Mesothelial cell of epicardium (in vitro differentiated cells): ENCODE results near the gene DUXA. TPM values are rescaled to one million over a fixed set of nuclear protein-coding genes. Genes with fewer than 3 reads are reported as not detected.
A peak's percentile ranks its signal among the peaks of the same experiment; 100 is the strongest.

Experiments used
- DNase-seq, 2 experiments: peaks; one replicate each; pipeline ENCODE4 v3.0.0; 2021; ENCODE audit warnings: low spot score in 2 of 2; ENCODE audit not compliant: unreplicated experiment in 2 of 2
- H3K27ac Mint-ChIP-seq: 2 replicates; pipeline ENCODE4 v1.8.0; 2021; ENCODE audit warnings: mixed read lengths
- H3K27me3 Mint-ChIP-seq: 2 replicates; pipeline ENCODE4 v1.8.0; 2021; ENCODE audit warnings: low read depth, mixed read lengths
- H3K36me3 Mint-ChIP-seq: 2 replicates; pipeline ENCODE4 v1.8.0; 2021; ENCODE audit warnings: mixed read lengths
- H3K4me1 Mint-ChIP-seq: 2 replicates; pipeline ENCODE4 v1.8.0; 2021; ENCODE audit warnings: mixed read lengths
- H3K4me3 Mint-ChIP-seq: 2 replicates; pipeline ENCODE4 v1.8.0; 2021; ENCODE audit warnings: mild to moderate bottlenecking, moderate library complexity, mixed read lengths
- H3K9me3 Mint-ChIP-seq: 2 replicates; pipeline ENCODE4 v1.8.0; 2021; ENCODE audit warnings: mixed read lengths
- total RNA-seq: library from RNA; stranded (reverse); gene quantifications from 3 replicates; pipeline ENCODE4 v1.2.1, GENCODE V29; 2021
- TF ChIP-seq, protein P1 (sequence below): fragments of 200-600 bp; sonication (generic); IDR thresholded peaks from one replicate; pipeline ENCODE4 v1.5.0; 2021; ENCODE audit warnings: antibody characterized with exemption; ENCODE audit not compliant: unreplicated experiment

The DUXA gene
- total RNA-seq, 1 donor from 2014 or later: not detected

DNA sequence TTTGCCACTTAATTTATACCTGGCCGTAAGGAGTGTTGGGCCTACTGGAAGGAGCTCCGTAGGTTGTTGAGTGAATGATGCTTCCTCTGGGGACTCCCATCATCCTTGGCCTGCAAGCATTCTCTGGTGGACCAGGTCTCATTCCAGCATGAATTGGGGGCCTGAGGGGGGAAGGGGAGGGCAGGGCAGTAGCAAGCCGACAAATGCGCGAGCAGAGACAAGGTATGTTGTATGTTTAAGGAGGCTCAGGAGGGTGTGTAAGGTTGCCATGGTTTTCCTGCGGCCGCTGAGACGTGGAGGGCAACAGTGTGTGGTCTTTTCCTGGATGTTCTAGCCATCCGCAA, 24.8 kb upstream of the DUXA start:
- peaks cover 23% of the 10 kb centered on the region for H3K4me1 Mint-ChIP-seq
- peaks cover 57% of the 10 kb centered on the region for H3K36me3 Mint-ChIP-seq
- peaks cover 3% of the 10 kb centered on the region for H3K27me3 Mint-ChIP-seq
- peak overlapping the region; percentile 91 for H3K27ac Mint-ChIP-seq
- no peak for DNase-seq
- H3K9me3 Mint-ChIP-seq: peaks cover 22% of the 10 kb centered on the region
- peak overlapping the region; percentile 95 for H3K4me3 Mint-ChIP-seq
- TF ChIP-seq, protein P1, sequence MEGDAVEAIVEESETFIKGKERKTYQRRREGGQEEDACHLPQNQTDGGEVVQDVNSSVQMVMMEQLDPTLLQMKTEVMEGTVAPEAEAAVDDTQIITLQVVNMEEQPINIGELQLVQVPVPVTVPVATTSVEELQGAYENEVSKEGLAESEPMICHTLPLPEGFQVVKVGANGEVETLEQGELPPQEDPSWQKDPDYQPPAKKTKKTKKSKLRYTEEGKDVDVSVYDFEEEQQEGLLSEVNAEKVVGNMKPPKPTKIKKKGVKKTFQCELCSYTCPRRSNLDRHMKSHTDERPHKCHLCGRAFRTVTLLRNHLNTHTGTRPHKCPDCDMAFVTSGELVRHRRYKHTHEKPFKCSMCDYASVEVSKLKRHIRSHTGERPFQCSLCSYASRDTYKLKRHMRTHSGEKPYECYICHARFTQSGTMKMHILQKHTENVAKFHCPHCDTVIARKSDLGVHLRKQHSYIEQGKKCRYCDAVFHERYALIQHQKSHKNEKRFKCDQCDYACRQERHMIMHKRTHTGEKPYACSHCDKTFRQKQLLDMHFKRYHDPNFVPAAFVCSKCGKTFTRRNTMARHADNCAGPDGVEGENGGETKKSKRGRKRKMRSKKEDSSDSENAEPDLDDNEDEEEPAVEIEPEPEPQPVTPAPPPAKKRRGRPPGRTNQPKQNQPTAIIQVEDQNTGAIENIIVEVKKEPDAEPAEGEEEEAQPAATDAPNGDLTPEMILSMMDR: no peak

DNA sequence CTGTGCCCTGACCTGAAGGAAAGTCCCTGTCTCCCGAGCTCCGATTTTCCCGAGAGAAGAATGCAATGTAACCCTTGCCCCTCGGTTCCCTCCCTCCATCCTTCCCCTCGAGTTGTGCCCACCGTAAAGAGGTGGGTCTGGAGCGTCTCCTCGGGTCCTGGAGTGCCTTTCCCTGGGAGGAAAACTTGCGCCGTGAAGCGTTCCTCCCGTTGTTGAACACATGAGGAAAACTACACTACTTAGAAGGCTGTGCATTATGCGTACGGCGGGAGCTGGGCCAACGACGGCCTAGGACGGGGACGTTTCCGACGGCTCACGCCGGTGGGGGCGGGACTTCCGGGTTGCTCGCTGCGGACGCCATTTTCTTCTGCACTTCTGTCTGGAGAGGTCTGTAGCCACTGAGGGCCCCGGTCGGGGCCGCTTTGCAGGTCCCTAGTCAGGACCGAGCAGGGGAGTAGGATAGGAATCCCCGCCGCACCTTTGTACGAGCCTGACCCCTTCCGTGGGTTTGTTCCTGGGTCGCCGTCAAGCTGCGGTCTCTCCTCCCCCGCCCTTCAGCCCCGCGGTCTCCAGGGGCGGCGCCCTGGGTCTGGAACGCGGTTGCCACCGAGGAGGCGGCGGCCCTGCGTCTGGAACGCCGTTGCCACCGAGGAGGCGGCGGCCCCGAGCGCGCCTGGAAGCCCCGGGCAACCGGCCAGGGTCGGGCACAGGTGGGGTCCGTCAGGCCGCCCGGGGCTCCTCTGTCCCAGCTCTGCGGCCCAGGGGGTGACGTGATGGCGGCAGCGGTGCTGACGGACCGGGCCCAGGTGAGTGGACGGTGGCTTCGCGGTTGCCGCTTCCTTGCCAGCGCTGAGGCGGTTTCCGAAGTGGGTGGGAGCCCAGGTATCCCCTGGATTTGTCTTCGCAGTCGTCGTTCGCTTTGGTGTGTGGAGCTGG, 24.1 kb upstream of the DUXA start, which contains the start of gene ZNF264:
Gene ZNF264, plus strand, starts transcription at position 360 of the 936 bp plus-strand sequence. Its CDS starts 414 bp downstream, at position 774.
- Mint-ChIP-seq H3K36me3 (peaks cover 51% of the 10 kb centered on the region), H3K4me3 (peak within 1 kb of the TSS; percentile 95), H3K27me3 (peaks cover 3% of the 10 kb centered on the region), H3K27ac (peak within 1 kb of the TSS; percentile 98), H3K9me3 (peaks cover 23% of the 10 kb centered on the region), H3K4me1 (peaks cover 23% of the 10 kb centered on the region)
- peak; percentile 64 to 88 for DNase-seq
- TF ChIP-seq, protein P1: no peak

DNA sequence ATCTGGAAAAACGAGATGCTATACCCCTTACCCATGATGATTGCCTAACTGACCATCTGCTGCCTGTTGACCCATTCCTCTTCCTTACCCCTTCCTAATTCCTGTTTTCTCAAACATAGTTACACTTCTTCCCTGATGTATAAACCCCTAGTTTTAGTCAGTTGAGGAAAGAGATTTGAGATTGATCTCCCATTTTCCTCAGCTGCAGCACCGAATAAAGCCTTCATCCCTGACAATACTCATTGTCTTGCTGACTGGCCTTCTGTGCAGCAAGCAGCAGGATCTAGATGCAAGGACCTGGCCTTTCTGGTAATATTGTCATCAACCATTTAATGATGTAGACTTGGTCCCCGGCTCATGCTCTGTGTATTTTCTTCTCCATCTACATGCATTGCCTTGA, 23.0 kb upstream of the DUXA start:
- peak overlapping the region; percentile 87 for H3K4me3 Mint-ChIP-seq
- H3K27me3 Mint-ChIP-seq: peaks cover 3% of the 10 kb centered on the region
- TF ChIP-seq, protein P1: no peak
- no peak for DNase-seq
- peaks cover 41% of the 10 kb centered on the region for H3K36me3 Mint-ChIP-seq
- H3K27ac Mint-ChIP-seq: peak overlapping the region; percentile 41
- H3K4me1 Mint-ChIP-seq: peaks cover 23% of the 10 kb centered on the region
- peaks cover 26% of the 10 kb centered on the region for H3K9me3 Mint-ChIP-seq

DNA sequence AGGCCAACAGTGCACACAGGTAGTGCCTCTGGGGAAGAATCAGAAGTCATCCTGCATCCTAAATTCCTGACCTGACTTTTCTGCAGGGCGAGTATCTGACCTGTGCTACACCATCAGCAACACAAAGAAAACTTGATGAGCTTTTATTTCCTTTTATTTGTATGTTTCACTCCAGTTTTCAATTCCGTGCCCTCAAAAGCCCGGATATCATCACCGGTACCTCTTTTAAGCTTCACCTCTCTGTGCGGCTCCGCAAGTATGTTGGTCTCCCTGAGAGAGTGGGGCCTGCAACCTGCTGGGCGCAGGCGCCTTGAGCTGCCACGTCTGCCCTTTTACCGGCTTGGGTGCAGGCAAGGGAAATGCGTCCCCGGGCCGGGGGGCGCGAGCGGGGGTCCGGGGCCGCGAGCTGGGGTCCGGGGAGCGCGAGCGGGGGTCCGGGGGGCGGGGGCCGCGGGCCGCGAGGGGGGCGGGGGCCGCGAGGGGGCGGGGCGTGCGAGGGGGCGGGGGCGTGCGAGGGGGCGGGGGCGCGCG, 4.3 kb upstream of the DUXA start:
- H3K9me3 Mint-ChIP-seq: peaks cover 39% of the 10 kb centered on the region
- peaks cover 5% of the 10 kb centered on the region for H3K4me1 Mint-ChIP-seq
- DNase-seq: peak in 1 of 2 experiments; percentile 51
- H3K36me3 Mint-ChIP-seq: no peaks in the 10 kb centered on the region
- H3K27me3 Mint-ChIP-seq: peaks cover 8% of the 10 kb centered on the region
- TF ChIP-seq, protein P1: no peak
- peak overlapping the region; percentile 61 for H3K4me3 Mint-ChIP-seq
- H3K27ac Mint-ChIP-seq: peak overlapping the region; percentile 26

DNA sequence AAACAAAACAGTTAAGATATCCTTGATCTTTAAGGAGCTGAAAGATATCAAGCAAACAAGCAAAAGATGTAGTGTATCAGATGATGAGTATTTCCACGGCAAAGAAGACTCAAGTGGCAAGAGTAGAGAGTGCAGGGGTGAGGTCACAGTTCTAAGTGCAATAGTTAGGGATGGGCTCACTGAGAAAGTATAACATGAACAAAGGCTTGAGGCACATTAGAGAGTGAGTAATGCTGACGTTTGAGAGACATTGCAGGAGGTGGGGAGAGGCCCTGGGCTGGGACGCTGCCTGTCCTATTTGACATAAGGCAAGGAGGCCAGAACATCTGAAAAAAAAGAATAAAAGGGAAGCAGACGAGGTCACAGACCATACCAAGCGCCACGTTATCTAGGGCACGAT, 1.4 kb downstream of the DUXA start:
- Mint-ChIP-seq H3K4me1 (no peaks in the 10 kb centered on the region), H3K4me3 (no peak overlapping the region), H3K9me3 (peaks cover 46% of the 10 kb centered on the region), H3K36me3 (peaks cover 6% of the 10 kb centered on the region), H3K27ac (no peak overlapping the region), H3K27me3 (no peaks in the 10 kb centered on the region)
- no peak for DNase-seq
- TF ChIP-seq, protein P1: no peak
